GM19397 (cell line): ENCODE results near the gene CD36.

ENCODE experiments used
- ATAC-seq: cut with Tn5 transposase; IDR thresholded peaks from one replicate; pipeline ENCODE4 v1.9.1; 2021; ENCODE audit warnings: mild to moderate bottlenecking, moderate library complexity; ENCODE audit not compliant: unreplicated experiment

Gene CD36

DNA sequence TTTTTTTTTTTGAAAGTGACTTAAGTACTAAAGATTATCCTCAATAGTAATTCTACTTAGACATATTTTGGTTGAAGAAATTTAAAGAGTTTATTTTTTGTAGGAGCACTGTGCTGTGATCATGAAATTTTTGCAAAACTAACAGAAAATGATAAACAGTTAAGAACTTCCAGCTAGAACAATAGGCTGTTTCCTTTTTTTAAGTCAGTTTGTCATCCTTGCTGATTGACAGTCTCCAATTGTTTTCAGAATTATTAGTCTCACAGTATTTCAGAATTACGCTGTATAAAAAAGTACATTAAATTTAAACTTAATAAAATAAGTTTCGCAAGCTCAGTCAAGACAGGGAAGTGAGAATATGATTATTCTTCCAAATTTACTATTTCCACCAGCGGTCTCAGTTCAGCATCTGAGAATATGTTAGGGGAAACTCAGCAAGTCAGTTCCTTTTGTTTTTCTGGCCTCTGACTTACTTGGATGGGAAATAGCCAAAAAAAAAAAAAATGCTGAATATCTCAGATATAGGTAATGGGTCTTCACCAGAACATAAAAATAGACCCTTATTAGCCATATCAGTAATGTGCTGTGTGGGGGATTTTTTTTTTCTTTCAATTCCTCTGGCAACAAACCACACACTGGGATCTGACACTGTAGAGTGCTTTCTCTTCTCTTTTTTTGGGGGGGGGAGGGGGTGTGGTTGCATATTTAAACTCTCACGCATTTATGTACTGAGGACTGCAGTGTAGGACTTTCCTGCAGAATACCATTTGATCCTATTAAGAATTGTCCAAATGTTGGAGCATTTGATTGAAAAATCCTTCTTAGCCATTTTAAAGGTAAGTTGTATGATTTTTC is at the start of gene CD36:
Gene CD36 (plus strand): TSS at position 732 of the 855 bp plus-strand sequence. CDS start 8,099 bp downstream, outside the sequence.
- peak; percentile 70 for ATAC-seq

DNA sequence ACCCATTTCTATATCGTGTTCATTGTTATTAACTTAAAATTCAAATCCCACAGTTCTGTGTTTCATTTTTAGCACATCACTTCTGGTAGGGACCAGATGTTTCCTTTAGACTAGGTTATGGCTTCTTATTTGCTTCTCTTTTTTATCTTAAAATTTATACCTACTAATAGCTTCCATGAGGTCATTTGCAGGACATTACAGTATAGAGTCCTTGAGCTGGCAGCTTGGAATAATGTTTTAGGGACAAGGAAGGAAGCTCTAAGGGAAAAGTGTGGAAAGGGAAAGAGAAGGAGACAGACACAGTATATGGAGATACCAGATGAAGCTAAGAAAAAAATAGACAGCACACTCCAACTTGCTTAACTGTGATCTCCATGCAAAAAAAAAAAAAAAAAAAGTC is 48.8 kb upstream of the CD36 start:
- ATAC-seq: no peak

DNA sequence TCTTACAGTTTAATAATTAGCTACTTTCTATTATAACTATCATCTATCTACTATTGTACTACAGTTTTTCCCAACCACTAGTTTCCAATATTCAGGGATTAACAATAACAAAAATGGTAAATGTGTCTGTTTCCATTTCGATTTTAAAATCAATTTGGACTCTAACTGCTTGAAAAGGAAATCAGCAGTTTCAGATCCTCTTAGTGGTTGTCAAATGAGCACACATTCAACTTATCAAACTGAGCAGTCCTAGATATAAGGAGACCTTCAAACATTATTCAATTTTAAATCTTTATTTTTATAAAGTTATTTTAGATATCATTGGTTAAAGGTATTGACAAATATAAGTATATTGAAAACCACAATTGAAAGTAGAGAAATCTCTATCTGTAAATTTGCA is 46.8 kb upstream of the CD36 start:
- no peak for ATAC-seq

DNA sequence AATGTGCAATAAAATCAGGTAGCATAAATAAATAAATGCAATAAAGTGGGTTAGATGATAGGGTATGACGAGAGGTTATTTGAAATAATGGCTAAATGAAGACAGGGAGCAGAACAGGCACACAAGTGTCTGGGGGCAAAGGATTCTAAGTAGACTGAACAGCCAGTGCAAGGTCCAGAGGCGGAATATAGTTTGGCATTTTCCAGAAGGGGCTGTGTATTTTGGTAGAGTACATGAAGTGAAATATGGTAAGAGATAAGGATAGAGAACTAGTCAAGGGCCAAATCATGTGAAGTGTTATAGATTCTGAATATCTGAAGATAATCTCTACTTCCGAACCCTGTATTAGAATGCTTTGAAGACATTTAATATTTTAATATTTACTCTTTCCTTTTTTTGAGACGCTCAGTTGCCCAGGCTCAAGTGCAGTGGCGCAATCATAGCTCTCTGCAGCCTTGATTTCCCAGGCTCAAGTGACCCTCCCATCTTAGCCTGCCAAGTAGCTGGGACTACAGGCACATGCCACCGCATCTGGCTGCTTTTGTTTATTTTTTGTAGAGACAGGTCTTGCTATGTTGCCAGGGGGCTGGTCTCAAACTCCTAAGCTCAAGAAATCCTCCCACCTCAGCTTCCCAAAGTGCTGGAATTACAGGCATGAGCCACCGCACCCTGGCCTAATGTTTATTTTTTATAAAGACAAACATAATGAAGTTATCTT is 44.4 kb upstream of the CD36 start:
- no peak for ATAC-seq

DNA sequence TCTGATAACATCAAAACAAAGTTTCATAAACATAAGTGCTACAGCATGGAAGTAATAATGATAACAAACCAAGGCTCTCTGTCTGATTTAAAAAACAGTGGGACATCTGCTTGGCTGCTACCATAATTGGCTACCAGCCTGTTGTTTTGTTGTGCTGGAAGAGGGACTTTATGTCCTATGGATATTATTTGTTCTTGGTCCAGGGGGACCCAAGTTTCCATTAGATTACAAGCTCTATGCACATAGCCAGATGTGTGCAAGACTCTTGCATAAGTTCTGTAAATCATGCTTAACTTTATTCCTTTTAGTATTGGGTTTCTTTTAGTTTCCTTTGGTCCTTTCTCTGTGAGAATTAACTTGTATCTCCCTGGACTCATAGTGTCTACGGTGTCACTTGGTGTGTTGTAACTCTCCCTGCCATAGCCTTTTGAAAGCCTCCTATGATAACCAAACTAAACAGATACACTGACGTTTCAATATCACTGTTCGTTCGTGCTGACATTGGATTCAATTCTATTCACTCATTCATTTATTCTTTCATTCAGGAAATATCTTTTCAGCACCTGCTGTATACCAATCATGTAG is 41.4 kb upstream of the CD36 start:
- no peak for ATAC-seq

DNA sequence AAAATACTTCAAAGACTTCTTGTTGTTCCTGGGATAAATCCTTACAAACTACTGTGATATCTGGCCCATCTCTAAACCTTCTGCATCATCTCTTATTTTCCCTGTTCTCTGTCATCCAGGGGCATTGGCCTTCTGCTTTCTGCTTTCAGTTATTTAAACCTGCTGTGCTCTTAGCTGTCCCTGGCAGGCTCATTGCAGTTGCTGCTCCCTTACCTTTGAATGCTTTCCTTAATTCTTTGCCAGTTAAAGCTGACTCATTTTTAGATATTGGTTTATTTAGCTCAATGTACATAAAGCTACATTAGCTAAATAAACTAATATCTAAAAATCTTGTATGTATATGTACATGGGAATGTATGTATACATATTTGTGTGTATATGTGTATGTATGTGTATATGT is 40.6 kb upstream of the CD36 start:
- ATAC-seq: no peak

DNA sequence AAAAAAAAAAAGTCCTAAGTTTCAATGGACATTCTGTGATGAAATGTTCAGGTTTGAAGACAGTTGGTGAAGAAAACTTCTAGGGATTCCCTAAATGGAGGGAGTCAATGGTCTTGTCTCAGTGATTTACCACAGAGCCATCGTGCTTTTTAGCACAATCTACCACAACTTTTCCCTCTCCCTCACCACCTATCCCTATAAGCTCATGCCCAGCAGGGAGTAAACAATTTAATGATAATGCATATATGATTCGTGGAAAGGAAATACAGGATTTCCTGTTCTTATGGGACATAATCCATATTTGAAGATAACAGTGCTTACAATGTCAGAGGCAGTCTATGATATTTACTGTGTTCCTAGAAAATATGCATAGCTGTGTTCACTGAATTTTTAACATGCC is 38.4 kb upstream of the CD36 start:
- ATAC-seq: no peak

DNA sequence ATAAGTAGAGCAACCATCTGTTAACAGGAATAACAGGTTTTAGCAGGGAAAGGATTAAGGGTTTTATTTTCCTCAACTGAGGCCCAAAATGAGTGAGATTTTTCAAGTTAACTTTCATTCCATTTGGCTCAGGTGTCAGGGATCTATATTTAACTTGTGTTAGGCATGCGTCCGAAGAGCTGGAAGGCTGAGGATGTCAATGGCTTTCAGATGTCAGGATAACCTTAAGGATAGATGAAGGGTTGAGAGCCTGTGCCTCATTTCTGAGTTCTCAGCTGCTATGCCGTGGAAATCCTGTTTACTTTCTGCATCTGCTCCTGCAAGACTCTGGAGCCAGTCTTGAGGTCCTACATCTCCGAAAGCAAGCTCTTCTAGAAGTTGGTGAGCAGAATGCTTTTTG is 36.4 kb upstream of the CD36 start:
- no peak for ATAC-seq

DNA sequence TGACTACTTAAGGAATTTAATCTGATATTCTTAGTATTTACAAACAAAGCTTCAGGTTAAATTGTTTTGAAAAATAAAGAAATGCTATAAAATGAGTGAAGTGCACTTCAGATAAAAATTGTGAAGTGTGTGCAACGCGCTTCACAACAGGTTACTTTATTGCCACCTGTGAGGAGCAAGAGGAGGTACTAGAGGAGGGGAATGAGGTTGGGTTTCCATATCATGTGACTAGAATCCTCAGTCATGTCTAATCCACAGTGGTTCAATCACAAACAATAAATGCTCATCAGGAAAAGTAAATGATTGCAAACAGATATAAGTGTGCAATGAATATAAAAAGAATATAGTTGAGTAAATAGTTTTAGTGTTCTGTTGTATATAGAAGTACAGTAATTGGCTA is 34.5 kb upstream of the CD36 start:
- ATAC-seq: no peak

DNA sequence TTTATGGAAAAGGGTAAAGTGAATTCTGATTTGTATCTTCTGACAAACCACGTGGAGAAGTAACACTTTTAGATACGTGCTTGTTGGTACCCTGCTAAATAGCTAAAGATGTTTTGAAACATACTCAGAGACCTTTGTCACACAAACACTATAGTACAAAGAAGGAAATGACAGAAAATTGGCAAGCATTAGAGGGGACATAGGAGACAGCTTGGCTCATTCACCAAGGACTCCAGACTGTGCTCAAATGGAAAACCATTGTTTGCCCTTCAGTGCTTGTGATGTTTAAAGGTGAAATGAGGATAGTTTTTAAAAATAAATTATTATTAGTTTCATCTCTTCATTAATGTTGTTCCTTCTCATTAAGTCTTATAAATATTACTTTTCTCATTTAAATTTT is 34.0 kb upstream of the CD36 start:
- no peak for ATAC-seq

DNA sequence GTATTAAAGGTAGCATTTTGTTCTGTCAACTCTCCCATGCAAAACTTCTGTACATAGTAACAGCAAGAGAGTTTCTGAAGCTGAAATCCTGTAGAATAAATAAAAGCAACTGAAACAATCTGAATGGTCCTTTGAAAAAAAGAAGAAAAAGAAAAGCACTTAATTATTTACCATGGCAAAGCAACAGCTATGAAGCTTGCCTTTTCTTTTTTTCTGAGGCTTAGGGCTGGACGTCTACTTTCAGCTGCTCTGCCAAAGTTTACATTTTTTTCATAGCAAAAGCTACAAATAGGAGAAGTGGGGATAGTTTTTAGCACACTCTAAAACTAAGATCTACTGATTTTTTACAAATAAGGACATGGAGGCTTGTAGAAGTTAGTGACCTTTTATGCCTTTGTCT is 31.3 kb upstream of the CD36 start:
- no peak for ATAC-seq

DNA sequence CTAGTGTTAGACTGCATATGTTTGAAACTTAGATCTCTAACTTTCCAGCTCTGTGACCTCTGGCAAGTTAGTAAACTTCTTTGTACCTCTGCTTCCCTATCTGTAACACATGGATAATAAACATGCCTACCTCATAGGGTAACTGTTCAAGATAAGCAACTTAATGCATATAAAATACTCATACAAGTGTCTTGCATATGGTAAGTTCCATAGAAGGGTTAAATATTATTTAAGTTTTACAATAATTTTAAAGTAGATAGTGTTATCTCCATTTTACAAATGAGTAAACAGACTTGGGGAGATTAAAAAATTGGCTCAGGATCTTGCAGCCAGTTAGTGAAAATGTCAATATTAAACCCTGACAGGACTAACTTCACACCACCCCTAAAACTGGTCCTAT is 30.1 kb upstream of the CD36 start:
- ATAC-seq: no peak

DNA sequence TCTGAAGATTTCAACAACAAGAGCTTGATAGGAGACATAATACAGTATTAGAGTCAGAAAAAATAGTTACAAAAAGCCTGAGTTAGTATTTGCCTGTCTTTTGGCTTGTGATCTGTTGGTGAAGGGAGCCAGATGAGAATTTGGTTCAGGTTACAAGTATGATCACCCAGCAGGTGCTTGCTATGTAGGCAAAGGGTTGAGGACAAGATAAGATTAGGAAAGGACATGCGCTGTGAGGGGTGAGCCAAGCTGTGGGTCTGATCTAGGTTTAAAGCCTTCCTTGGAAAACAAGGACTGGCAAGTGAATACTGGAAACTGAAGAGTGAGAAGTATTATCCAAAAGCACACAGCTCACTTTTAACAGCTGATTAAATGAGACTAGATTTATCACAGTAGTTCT is 28.7 kb upstream of the CD36 start:
- no peak for ATAC-seq

DNA sequence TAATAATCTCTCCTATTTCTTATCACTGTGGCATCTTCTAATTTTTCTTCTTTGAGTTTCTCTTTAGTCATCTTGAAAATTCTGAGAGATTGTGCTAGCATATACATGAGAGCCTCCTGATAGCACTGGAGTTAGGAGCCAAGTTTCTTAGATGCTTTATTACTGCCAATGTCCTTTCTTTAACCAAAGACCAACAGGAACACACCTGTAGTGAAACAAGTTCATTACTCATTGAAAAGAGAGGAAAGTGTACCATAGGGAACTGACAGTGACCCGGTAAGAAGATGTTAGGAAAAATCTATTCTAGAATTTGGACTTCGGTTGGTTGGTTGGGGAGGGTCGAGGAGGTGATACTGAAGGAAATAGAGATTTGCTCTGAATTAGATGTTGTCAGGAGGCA is 27.1 kb upstream of the CD36 start:
- no peak for ATAC-seq

DNA sequence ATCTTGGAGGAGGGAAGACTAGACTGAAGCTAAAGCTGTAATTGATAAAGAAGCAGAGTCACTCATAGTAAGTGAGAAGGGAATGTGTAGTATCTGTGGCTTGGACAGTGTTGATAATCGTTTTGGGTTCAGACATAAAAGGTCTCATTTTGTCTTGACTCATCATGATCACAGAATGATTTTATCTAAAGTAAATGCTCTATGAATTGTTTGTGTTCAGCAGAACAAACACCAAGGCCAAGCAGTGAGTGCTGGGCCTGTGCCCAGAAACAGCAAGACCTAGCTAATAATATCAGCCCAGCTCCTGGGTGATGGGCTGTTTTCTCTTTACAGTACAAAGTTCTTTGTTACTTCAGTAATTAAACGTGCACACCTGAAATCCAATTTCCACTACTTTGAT is 26.7 kb upstream of the CD36 start:
- no peak for ATAC-seq

DNA sequence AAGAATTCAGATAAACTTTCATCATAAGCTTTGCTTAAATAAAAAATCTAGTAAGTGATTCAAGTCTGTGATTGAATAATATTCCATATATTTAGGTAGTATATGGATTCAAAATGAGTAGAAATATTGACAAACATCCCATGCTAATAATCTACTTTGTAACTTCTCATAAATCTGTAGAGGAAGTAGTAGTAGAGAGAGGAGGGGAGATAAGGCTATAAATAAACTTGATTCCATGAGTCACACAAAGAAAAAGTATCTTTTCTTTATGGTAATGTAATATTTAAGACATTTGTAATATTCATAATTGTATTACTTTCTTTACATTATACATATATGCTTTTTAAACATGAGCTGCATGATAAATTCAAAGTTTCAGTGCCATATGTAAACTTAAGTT is 25.6 kb upstream of the CD36 start:
- no peak for ATAC-seq

DNA sequence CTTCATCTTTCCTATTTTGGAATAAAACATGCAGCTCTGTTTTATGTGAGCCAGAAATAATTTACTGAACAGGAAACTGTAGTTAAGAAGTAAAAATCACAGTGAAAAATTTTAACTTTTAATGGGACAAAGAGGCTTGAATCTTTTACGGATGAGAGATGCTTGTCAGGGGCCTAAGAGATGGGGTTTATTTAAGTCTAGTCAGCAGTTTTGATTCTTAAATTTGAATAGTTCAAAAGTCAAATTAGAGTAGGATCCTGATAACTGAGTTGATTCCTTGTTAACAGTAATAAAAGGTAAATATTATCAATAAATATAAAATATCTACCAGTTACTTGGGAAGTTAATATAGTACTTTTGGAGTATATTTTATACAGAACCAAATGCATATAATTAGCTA is 24.9 kb upstream of the CD36 start:
- no peak for ATAC-seq

DNA sequence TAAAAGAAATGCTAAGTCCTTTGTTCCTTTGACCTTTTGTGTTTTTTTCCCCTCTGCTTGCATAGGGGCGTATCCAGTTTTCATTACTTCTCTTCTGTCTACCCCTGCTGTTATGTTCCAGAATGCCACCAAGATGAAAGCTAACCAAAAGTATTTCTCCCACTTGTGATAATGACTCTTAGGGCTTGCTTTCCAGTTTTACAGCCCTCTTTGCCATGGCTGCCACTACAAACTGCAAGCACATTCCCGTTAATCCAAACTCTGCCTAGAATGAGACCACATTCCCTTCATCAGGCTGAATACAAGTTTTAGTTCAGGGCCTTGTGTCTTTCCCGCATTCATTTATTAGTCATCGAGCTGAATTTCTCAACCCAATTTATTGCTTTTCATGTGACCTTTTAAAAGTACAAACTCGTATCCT is 23.6 kb upstream of the CD36 start:
- no peak for ATAC-seq

DNA sequence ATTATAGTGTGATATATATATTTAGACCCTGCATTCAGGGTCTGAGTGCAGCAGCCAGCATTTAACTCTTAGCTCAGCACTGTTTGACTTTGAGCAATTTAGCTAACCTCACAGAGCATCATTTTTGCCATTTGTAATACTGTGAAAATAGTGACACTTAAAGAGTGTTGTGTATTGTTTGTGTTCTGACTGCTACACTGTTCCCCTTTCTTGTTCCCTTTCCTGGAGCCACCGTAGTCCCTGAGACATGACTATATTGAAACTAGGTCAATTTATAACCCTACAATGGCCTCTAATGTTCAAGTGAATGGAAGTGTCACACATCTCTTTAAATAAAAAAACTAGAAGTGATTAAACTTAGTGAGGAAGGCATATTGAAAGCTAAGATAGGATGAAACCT is 20.3 kb upstream of the CD36 start:
- ATAC-seq: no peak

DNA sequence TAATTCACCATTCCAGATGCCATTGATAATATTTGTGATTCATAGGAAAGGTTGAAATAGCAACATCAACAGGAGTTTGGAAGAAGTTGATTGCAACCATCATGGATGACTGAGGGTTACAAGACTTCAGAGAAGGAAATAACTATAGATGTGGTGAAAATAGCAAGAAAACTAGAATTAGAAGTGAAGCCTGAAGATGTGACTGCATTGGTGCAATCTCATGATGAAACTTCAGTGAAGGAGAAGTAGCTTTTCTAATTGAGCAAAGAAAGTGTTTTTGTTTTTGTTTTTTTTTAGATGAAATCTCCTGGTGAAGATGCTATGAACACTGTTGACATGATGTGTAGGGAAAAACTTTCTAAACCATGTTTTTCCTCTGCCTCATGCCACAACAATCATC is 18.7 kb upstream of the CD36 start:
- ATAC-seq: no peak

DNA sequence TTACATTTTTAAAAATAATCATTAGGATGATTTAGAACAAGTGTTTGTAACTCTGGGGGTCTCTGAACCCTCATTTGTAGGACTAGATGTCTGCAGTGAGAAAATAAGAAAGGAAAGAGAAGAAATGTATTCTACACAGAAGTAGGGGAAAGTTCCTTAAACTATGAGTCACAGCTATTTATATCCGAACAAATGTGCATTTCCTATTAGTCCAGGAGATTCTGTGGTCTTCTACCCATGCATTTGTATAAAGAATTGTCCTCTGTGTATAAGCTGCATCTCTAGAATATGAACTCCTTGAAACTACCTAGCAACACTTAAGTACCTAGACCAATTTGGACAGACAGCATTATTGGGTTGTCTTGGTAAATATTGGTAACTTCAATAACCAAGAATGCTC is 15.9 kb upstream of the CD36 start:
- ATAC-seq: no peak
